CD4-positive, alpha-beta T cell treated with Interleukin-6 for 4 hours (primary cell): ENCODE measurements around the gene BCL2L11.

Experiments
- DNase-seq: peaks from one replicate; pipeline ENCODE4 v3.0.0-alpha.2; 2020; ENCODE audit warnings: mixed read lengths

Gene BCL2L11

GRCh38 chr2:111145103-111145760, 24.5 kb downstream of the BCL2L11 start:
- DNase-seq: no peak

GRCh38 chr2:111145951-111146350, 25.2 kb downstream of the BCL2L11 start:
- no peak for DNase-seq

- no peak for DNase-seq
Observed at GRCh38 chr2:111148225-111148873, 27.6 kb downstream of the BCL2L11 start.

GRCh38 chr2:111148925-111149324, 28.2 kb downstream of the BCL2L11 start:
- no peak for DNase-seq

GRCh38 chr2:111149882-111150455, 29.3 kb downstream of the BCL2L11 start:
- DNase-seq: no peak

- no peak for DNase-seq
Observed at GRCh38 chr2:111154758-111155157, 34.0 kb downstream of the BCL2L11 start.

GRCh38 chr2:111155610-111156009, 34.9 kb downstream of the BCL2L11 start:
- DNase-seq: no peak

GRCh38 chr2:111156529-111156928, 35.8 kb downstream of the BCL2L11 start:
- no peak for DNase-seq

GRCh38 chr2:111157071-111157661, 36.5 kb downstream of the BCL2L11 start:
- DNase-seq: no peak

GRCh38 chr2:111157798-111158197, 37.1 kb downstream of the BCL2L11 start:
- DNase-seq: no peak

- DNase-seq: no peak
Observed at GRCh38 chr2:111159641-111160040, 38.9 kb downstream of the BCL2L11 start.

- DNase-seq: no peak
Observed at GRCh38 chr2:111160758-111161157, 40.0 kb downstream of the BCL2L11 start.

GRCh38 chr2:111161971-111162370, 41.3 kb downstream of the BCL2L11 start:
- no peak for DNase-seq

GRCh38 chr2:111162718-111163331, 42.1 kb downstream of the BCL2L11 start:
- DNase-seq: no peak

GRCh38 chr2:111164078-111164477, 43.4 kb downstream of the BCL2L11 start:
- no peak for DNase-seq

GRCh38 chr2:111165084-111165483, 44.4 kb downstream of the BCL2L11 start:
- DNase-seq: no peak

GRCh38 chr2:111166115-111166514, 45.4 kb downstream of the BCL2L11 start:
- no peak for DNase-seq

GRCh38 chr2:111167076-111167862, 46.6 kb downstream of the BCL2L11 start:
- no peak for DNase-seq

- no peak for DNase-seq
Observed at GRCh38 chr2:111167863-111168162, 47.1 kb downstream of the BCL2L11 start.

GRCh38 chr2:111168528-111169239, 48.0 kb downstream of the BCL2L11 start:
- DNase-seq: peak; percentile 61

- no peak for DNase-seq
Observed at GRCh38 chr2:111169268-111169667, 48.6 kb downstream of the BCL2L11 start.

- DNase-seq: no peak
Observed at GRCh38 chr2:111169924-111170323, 49.2 kb downstream of the BCL2L11 start.
